ENCODE data around the gene RRAGD.

Gene RRAGD

DNA sequence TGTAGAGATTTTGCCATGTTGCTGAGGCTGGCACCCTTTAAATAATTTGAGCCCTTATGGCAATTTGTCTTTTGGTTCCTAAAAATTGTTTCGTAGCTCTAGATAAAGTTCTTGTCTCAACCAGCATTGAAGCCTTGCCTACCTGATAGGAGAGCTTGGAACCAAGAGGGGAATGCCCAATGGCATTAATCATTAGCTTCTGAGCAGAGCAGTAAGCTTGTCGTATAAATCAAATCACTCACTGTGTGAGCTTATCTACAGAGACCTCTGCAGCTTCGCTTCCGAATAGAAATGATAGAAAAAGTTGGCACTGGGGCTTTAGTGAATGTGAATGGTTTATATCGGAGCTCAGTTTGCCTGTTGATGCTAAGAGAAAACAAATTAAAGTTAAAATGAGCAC is 31.6 kb upstream of the RRAGD start:
- TF ChIP-seq, protein P1, sequence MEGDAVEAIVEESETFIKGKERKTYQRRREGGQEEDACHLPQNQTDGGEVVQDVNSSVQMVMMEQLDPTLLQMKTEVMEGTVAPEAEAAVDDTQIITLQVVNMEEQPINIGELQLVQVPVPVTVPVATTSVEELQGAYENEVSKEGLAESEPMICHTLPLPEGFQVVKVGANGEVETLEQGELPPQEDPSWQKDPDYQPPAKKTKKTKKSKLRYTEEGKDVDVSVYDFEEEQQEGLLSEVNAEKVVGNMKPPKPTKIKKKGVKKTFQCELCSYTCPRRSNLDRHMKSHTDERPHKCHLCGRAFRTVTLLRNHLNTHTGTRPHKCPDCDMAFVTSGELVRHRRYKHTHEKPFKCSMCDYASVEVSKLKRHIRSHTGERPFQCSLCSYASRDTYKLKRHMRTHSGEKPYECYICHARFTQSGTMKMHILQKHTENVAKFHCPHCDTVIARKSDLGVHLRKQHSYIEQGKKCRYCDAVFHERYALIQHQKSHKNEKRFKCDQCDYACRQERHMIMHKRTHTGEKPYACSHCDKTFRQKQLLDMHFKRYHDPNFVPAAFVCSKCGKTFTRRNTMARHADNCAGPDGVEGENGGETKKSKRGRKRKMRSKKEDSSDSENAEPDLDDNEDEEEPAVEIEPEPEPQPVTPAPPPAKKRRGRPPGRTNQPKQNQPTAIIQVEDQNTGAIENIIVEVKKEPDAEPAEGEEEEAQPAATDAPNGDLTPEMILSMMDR (IDR thresholded peaks at IDR 0.05; ENCODE audit: extremely low read depth, missing control alignments) = no peak
- DNase-seq (ENCODE audit: low spot score) = no peak

- DNase-seq (ENCODE audit: low spot score) = no peak
- TF ChIP-seq, protein P1 (IDR thresholded peaks at IDR 0.05; ENCODE audit: extremely low read depth, missing control alignments) = no peak
Measured at GRCh38 chr6:89440200-89440599, 28.1 kb upstream of the RRAGD start.

GRCh38 chr6:89439014-89439413 is 26.9 kb upstream of the RRAGD start:
- no peak for DNase-seq (ENCODE audit: low spot score)
- TF ChIP-seq, protein P1 (IDR thresholded peaks at IDR 0.05; ENCODE audit: extremely low read depth, missing control alignments) = no peak

- TF ChIP-seq, protein P1 (IDR thresholded peaks at IDR 0.05; ENCODE audit: extremely low read depth, missing control alignments) = no peak
Measured at GRCh38 chr6:89438248-89438647, 26.2 kb upstream of the RRAGD start.

GRCh38 chr6:89436226-89436625 is 24.2 kb upstream of the RRAGD start:
- TF ChIP-seq, protein P1 (IDR thresholded peaks at IDR 0.05; ENCODE audit: extremely low read depth, missing control alignments) = no peak

More at GRCh38 chr6:89438248-89438647, 26.2 kb upstream of the RRAGD start:
- no peak for DNase-seq (ENCODE audit: low spot score)

DNA sequence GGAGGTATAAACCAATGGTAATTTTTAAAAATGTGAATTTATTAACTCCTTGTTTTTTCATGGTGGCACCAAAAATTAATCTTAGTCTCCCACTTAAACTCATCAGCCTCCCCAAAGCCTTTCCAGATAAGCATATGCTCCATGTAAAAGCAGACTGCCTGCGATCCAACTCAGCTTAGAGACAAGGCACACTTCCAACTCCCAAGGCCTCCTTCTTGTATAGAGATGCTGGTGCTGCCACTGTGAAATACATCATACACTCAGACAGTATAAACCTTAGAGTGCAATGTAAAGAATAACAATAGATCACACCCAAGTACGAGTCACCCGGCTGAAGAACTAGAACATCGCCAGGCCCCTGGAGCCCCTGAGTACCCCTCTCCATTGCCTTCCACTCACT is 22.9 kb upstream of the RRAGD start:
- DNase-seq (ENCODE audit: low spot score) = no peak
- TF ChIP-seq, protein P1 (IDR thresholded peaks at IDR 0.05; ENCODE audit: extremely low read depth, missing control alignments) = no peak

More at GRCh38 chr6:89436226-89436625, 24.2 kb upstream of the RRAGD start:
- no peak for DNase-seq (ENCODE audit: low spot score)

GRCh38 chr6:89434150-89434499 is 22.1 kb upstream of the RRAGD start:
- DNase-seq (ENCODE audit: low spot score) = no peak
- TF ChIP-seq, protein P1 (IDR thresholded peaks at IDR 0.05; ENCODE audit: extremely low read depth, missing control alignments) = no peak
